Measurements from ENCODE around the gene ATF7IP2. TPM values are rescaled to one million over a fixed set of nuclear protein-coding genes. Genes with fewer than 3 reads are reported as not detected.
A peak's percentile ranks its signal among the peaks of the same experiment; 100 is the strongest.

The ATF7IP2 gene
- total and polyA plus RNA-seq, 2 of the 13 experiments (the other 11 are each of a cell fraction or from before 2014, with no cell fraction given), result 117 to 217 TPM

DNA sequence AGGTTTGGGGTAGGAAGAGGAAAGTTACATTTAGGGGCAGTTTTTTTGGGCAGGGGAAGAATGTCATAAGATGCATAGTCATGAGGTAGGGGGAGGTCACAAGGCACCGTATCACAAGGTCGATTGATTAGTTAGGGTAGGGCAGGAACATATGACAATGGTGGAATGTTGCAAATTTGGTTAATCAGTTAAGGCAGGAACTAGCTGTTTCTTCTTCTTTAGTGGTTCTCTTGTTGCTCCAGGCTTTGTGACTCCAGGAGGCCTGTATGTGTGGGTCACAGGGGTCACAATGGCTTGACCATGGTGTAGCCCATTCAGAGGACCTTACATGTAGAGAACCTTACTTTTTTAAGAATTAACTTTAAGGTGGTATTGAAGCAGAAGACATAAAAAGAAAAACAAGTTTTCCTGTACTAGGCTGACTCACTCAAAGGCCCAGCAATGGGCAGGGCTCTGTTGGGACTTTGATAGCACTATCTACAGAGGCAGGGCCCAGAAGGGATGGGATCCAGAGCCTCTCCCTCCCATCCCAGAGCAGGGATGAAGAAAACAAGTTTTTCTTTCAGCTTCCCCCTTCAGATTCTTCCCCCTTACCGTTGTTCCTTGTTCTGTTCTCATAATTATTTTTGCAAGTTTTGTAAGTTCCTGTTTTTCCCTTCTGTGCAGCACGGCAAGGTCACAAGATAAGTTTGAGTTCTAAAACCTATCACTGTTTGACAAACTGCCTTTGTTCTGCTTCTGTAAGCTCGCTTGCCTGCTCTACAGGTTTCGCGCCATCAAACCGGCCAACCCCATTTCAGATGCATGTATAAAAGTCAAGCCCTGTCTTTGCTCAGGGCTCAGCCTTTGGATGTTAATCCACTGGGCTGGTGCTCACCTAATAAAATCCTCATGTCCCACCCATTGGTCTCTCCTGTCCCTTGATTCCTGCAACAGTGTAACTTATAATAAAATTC, 45.8 kb upstream of the ATF7IP2 start (continued):
- TF ChIP-seq, protein P1, sequence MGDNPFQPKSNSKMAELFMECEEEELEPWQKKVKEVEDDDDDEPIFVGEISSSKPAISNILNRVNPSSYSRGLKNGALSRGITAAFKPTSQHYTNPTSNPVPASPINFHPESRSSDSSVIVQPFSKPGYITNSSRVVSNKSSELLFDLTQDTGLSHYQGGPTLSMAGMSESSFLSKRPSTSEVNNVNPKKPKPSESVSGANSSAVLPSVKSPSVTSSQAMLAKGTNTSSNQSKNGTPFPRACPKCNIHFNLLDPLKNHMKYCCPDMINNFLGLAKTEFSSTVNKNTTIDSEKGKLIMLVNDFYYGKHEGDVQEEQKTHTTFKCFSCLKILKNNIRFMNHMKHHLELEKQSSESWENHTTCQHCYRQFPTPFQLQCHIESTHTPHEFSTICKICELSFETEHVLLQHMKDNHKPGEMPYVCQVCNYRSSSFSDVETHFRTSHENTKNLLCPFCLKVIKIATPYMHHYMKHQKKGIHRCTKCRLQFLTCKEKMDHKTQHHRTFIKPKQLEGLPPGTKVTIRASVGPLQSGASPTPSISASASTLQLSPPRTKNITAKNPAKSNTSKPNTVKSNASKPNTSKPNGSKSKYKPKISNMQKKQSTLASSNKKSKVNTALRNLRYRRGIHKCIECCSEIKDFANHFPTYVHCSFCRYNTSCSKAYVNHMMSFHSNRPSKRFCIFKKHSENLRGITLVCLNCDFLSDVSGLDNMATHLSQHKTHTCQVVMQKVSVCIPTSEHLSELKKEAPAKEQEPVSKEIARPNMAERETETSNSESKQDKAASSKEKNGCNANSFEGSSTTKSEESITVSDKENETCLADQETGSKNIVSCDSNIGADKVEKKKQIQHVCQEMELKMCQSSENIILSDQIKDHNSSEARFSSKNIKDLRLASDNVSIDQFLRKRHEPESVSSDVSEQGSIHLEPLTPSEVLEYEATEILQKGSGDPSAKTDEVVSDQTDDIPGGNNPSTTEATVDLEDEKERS (CRISPR knock-in tag; IDR thresholded peaks at IDR 0.05), result peak; percentile 74; the same call in 1 of the 2 replicates
- TF ChIP-seq, protein P2, sequence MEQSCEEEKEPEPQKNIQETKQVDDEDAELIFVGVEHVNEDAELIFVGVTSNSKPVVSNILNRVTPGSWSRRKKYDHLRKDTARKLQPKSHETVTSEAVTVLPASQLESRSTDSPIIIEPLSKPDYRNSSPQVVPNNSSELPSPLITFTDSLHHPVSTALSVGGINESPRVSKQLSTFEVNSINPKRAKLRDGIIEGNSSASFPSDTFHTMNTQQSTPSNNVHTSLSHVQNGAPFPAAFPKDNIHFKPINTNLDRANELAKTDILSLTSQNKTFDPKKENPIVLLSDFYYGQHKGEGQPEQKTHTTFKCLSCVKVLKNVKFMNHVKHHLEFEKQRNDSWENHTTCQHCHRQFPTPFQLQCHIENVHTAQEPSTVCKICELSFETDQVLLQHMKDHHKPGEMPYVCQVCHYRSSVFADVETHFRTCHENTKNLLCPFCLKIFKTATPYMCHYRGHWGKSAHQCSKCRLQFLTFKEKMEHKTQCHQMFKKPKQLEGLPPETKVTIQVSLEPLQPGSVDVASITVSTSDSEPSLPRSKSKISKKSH (CRISPR knock-in tag; IDR thresholded peaks at IDR 0.05; ENCODE audit: borderline replicate concordance), result peak; percentile 45; the same call in 1 of the 2 replicates
- TF ChIP-seq CBX1 (IDR thresholded peaks at IDR 0.05; ENCODE audit: low read depth), result peak; percentile 41

- no peak for DNase-seq (ENCODE audit: low spot score)
- ATAC-seq, result peak; percentile 48; the same call in 2 of the 3 replicates
- TF ChIP-seq CSRNP2 (CRISPR knock-in tag; conservative IDR thresholded peaks at IDR 0.05; ENCODE audit: low read depth) (no peak), RBAK (CRISPR knock-in tag; IDR thresholded peaks at IDR 0.05) (0 out of 2 replicates have a peak, but pooled peaks have one; percentile 19), EP300 (IDR thresholded peaks at IDR 0.05; ENCODE audit: low read depth in 2 of 2, low read length in 2 of 2) (peak in 1 of 2 experiments; percentile 48; a peak in 1 of 4 replicates), EP300 (CRISPR knock-in tag; IDR thresholded peaks at IDR 0.05; ENCODE audit: borderline replicate concordance) (no peak), MXD1 (CRISPR knock-in tag; IDR thresholded peaks at IDR 0.05) (no peak)
- TF ChIP-seq, protein P2 (CRISPR knock-in tag; IDR thresholded peaks at IDR 0.05; ENCODE audit: borderline replicate concordance), result 0 out of 2 replicates have a peak, but pooled peaks have one; percentile 51
Measured at GRCh38 chr16:10343124-10343760, 42.6 kb upstream of the ATF7IP2 start.

More at GRCh38 chr16:10343124-10343760, 42.6 kb upstream of the ATF7IP2 start:
- no peaks in the 10 kb centered on the region for H3K36me3 ChIP-seq (replicated peaks in 1 of 2; ENCODE audit: control insufficient read depth in 1 of 2, insufficient read depth in 2 of 2, low read length in 2 of 2)
- no peak overlapping the region for H3K27ac ChIP-seq (ENCODE audit: extremely low read length, insufficient read depth, low read length)
- intact Hi-C loops (cut with micrococcal nuclease; ENCODE audit: unreplicated experiment), result no loop called here
- WGBS (ENCODE audit: low lambda C conversion rate), result 49% methylated on average over 9 of the region's 9 CpGs
- no peaks in the 10 kb centered on the region for H3K79me2 ChIP-seq (ENCODE audit: insufficient read depth, low read length)
- no peak overlapping the region for H3K9ac ChIP-seq (ENCODE audit: insufficient read depth, low read depth, low read length)
- no peak overlapping the region for H2AFZ ChIP-seq (ENCODE audit: low read length)
- in situ Hi-C loops (cut with HindIII; ENCODE audit: extremely low pct_ligation_motif_present, low pct_unique_long_range_greater_than_20kb), result no loop called here
- peak overlapping the region; percentile 41; the same call in 1 of the 2 replicates for H3K4me2 ChIP-seq (ENCODE audit: low read depth, low read length)
- BruUV-seq (replicated peaks), result no TSS peak
- peaks cover 44% of the 10 kb centered on the region for H3K9me3 ChIP-seq (ENCODE audit: low read length)
- FAIRE-seq, result peak; percentile 15
- no peaks in the 10 kb centered on the region for H3K27me3 ChIP-seq (ENCODE audit: control insufficient read depth in 1 of 2, insufficient read depth in 2 of 2, low read length in 2 of 2)
- peaks cover 6% of the 10 kb centered on the region for H3K4me1 ChIP-seq (ENCODE audit: insufficient read depth, low read length)
- H4K20me1 ChIP-seq (ENCODE audit: insufficient read depth, low read length), result no peaks in the 10 kb centered on the region
- no peak overlapping the region for H3K4me3 ChIP-seq (replicated peaks in 1 of 3; ENCODE audit: insufficient read depth in 1 of 3, low read depth in 2 of 3, low read length in 3 of 3)
- ChIA-PET CTCF (ENCODE audit: low intra/inter-chr PET ratio, low total read pairs) (no interaction called here), POLR2A (no interaction called here)
